NCI-H2107 (cell line): ENCODE data around the gene CXCR5.
"Not testable (repeated sequence)": the region's sequence is repeated elsewhere in the genome, so short reads cannot be mapped to it uniquely, and the experiment has no call there.

Experiments
- DNase-seq: peaks from one replicate; lab custom pipeline; 2025; lab: John Stamatoyannopoulos, UW

Gene CXCR5

DNA sequence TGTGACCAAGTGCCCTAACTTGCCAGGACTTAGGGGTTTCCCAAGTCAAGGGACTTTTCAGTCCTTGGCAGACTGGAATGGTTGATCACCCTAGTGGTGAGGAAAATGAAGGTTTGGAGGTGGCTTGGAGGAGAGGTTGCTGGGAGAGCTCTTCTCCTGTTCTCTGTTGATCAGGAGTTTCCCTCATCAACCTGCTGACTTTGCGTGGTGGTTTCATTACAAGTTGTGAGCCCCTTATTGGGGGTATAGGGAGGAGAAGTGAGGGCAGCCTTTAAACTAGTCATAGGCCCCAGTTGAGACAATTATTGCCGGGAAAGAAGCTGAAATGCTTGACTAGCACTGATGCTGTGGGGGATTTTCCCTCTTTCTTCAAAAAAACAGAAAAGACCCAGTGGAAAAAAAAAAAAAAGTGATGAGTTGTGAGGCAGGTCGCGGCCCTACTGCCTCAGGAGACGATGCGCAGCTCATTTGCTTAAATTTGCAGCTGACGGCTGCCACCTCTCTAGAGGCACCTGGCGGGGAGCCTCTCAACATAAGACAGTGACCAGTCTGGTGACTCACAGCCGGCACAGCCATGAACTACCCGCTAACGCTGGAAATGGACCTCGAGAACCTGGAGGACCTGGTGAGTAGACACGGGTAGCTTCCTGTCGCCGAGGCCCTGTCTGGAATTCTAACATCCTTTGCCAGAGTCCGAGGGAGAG is at the start of gene CXCR5:
CXCR5 (plus strand) TSS at position 525 of the 704 bp plus-strand sequence; CDS start at position 575, 50 bp downstream.
- no peak for DNase-seq

DNA sequence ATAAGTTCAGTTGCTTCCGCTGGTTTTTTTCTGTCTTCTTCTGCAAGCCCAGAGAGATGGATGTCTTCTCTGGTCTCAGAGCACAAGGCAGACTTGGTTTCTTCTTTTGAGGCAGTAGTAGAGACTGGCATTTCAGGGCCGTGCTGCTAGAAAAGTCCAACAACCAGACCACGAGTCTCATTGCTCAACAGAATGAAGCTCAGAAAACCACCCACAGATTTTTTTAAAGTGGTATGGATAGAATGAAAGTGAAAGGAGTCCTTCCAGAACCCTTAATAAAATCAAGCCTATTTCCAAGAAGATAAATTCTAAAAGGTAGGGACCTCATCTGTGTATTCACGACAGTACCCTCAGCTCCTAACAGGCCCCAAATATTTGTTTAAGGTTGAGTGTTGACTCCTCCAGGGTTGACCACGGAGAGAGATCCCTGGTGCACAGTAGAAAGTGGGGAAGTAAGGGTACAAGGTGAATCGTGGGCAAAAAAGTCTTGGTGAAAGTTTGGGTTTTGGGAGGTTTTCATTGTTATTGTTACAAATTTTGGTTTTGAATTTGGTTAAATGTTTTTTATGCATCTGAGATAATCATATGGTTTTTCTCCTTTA is 49.2 kb upstream of the CXCR5 start:
- no peak for DNase-seq

GRCh38 chr11:118837868-118838267 is 45.8 kb upstream of the CXCR5 start:
- DNase-seq: no peak

DNA sequence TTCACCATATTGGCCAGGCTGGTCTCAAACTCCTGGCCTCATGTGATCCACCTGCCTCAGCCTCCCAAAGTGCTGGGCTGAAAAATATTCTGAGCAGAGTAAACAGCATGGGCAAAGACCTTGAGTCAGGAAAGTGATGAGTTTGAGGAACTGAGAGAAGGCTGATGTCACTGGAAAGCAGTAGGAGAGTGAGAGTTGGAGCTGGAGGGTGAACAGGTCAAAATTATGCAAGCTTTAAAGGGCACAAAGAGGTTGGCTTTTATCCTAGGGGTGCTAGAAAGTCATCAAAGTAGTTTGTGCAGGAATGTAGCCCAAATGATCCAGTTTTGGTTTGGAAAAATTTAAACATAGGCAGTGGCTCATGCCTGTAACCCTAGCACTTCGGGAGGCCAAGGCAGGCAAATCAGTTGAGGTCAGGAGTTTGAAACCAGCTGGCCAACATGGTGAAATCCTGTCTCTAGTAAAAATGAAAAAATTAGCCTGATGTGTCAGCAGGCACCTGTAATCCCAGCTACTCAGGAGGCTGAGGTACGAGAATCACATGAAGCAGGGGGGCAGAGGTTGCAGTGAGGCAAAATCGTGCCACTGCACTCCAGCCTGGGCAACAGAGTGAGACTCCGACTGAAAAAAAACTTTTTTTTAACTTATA is 44.7 kb upstream of the CXCR5 start:
- DNase-seq: no peak

- DNase-seq: no peak
These were observed 42.0 kb upstream of the CXCR5 start for GRCh38 chr11:118841469-118842242.

DNA sequence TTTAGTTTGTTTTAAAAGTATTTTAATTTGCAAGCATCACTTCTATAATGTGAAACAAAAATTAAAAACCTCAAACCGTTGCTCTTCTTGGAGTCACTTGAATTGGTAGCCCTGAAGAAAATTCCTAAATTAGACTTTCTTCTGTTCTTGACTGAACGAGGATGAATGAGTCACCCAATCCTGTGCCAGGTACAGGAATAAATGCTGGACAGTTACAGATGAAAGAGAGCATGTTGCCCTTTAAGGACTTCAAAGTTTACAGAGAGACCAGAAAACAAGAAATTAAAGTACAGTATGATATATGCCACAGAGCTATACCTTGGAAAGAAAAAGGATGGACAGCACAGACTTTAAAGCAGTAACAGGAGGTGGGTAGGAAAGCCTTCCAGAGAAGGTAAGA is 41.3 kb upstream of the CXCR5 start:
- DNase-seq: no peak

DNA sequence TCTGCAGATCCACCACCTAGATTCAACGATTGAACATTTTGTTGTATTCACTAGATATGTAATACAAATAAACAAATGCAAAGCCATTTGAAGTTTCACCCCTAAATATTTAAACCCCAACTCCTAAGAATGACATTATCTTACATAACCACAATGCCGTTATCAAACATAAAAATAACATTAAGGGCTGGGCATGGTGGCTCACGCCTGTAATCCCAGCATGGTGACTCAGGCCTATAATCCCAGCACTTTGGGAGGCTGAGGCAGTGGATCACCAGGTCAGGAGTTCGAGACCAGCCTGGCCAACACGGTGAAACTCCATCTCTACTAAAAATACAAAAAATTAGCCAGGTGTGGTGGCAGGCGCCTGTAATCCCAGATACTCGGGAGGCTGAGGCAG is 40.8 kb upstream of the CXCR5 start:
- DNase-seq: not testable (repeated sequence)

- no peak for DNase-seq
These were observed 40.1 kb upstream of the CXCR5 start for GRCh38 chr11:118843565-118843964.

GRCh38 chr11:118845369-118845768 is 38.3 kb upstream of the CXCR5 start:
- DNase-seq: no peak

- DNase-seq: no peak
These were observed 37.3 kb upstream of the CXCR5 start for GRCh38 chr11:118846181-118846935.

DNA sequence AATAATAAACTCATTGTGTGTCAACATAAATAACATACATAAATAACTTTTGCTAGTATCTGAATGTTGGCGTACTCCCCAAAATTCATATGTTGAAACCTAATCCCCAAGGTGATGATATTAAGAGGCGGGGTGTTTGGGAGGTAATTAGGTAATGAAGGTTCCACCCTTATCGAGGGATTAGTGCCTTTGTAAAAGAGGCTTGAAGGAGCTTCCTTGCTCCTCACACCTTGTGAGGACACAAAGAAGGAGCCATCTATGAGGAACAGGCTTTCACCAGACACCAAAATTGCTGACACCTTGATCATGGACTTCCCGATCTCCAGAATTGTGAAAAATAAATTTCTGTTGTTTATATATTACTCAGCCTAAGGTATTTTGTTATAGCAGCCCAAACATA is 33.9 kb upstream of the CXCR5 start:
- DNase-seq: no peak

- DNase-seq: no peak
These were observed 31.7 kb upstream of the CXCR5 start for GRCh38 chr11:118851970-118852369.

- no peak for DNase-seq
These were observed 30.0 kb upstream of the CXCR5 start for GRCh38 chr11:118853678-118854077.

GRCh38 chr11:118856314-118856713 is 27.4 kb upstream of the CXCR5 start:
- DNase-seq: no peak

GRCh38 chr11:118857385-118857784 is 26.3 kb upstream of the CXCR5 start:
- no peak for DNase-seq

- DNase-seq: no peak
These were observed 23.7 kb upstream of the CXCR5 start for GRCh38 chr11:118859973-118860372.

DNA sequence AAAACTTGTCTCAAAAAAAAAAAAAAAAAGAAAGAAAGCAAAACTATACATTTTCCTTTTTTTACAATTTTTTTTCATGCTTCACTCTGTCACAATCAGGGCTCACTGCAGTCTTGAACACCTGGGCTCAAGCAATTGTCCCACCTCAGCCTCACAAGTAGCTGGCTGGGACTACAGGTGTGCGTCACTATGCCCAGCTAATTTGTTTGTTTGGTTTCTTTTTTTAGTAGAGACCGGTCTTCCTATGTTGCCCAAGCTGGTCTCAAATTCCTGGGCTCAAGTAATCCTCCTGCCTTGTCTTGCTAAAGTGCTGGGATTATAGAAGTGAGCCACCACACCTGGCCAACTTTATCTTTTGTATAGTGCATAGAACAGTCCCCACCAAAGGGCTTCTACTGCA is 15.0 kb upstream of the CXCR5 start:
- no peak for DNase-seq

- DNase-seq: no peak
These were observed 13.0 kb upstream of the CXCR5 start for GRCh38 chr11:118870396-118871343.

- no peak for DNase-seq
These were observed 11.3 kb upstream of the CXCR5 start for GRCh38 chr11:118872403-118872821.

GRCh38 chr11:118873804-118874203 is 9.9 kb upstream of the CXCR5 start:
- no peak for DNase-seq

- no peak for DNase-seq
These were observed 7.4 kb upstream of the CXCR5 start for GRCh38 chr11:118876286-118876685.
